Renal cortical epithelial cell (primary cell): Measurements from ENCODE around the gene GYG1. TPM values are rescaled to one million over a fixed set of nuclear protein-coding genes. Genes with fewer than 3 reads are reported as not detected.

Source experiments
- total RNA-seq: library from RNA; depleted of rRNA; stranded (reverse); fragments of >200 nt; gene quantifications from 2 replicates; pipeline ENCODE4 v1.2.3, GENCODE V29; 2014

Gene GYG1
- total RNA-seq, 1 donor from 2014 or later: 25.0 TPM

Other genes with a start within 250 kb of the GYG1 start
- not detected in 2 replicates for gene CPB1, start 163.7 kb upstream of the GYG1 start, total RNA-seq
- gene CPA3, start 126.2 kb upstream of the GYG1 start, total RNA-seq: not detected in 2 replicates
- gene HLTF, start 95.0 kb downstream of the GYG1 start, total RNA-seq: 37.0 and 51.7 TPM in 2 replicates
- 37.8 and 45.5 TPM in 2 replicates for gene HPS3, start 138.1 kb downstream of the GYG1 start, total RNA-seq
- gene CP, start 230.3 kb downstream of the GYG1 start, total RNA-seq: 2.4 and 85.8 TPM in 2 replicates